ENCODE results near the gene PLD2. TPM values are rescaled to one million over a fixed set of nuclear protein-coding genes. Genes with fewer than 3 reads are reported as not detected.

Gene PLD2
- total RNA-seq, 4 donors from 2014 or later: 20.8 to 29.2 (median 24.3) TPM

DNA sequence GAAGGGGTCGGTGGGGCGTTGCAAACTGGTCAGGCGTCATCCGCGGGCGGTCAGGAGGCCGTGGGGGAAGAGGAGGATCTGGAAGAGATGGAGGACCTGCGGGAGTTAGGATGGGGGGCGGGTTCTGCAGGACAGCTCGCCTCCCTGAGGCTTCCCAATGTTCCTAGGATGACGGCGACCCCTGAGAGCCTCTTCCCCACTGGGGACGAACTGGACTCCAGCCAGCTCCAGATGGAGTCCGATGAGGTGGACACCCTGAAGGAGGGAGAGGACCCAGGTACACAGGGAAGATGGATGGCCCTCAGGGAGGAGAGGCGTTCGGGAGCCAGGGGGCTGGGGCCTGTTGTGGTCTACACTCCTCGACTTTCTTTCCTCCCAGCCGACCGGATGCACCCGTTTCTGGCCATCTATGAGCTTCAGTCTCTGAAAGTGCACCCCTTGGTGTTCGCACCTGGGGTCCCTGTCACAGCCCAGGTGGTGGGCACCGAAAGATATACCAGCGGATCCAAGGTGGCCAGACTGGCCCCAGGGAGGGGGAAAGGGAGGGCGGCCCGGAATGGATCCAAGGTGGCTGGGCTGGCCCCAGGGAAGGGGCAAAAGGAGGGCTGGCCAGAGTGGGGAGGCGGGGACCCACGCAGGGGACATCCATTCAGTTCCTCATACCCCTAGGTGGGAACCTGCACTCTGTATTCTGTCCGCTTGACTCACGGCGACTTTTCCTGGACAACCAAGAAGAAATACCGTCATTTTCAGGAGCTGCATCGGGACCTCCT is 839 bp downstream of the PLD2 start:
- ATAC-seq (ENCODE audit: low FRiP score) (peak; percentile 5), DNase-seq (ENCODE audit: low spot score) (no peak)
- TF ChIP-seq, protein P1, sequence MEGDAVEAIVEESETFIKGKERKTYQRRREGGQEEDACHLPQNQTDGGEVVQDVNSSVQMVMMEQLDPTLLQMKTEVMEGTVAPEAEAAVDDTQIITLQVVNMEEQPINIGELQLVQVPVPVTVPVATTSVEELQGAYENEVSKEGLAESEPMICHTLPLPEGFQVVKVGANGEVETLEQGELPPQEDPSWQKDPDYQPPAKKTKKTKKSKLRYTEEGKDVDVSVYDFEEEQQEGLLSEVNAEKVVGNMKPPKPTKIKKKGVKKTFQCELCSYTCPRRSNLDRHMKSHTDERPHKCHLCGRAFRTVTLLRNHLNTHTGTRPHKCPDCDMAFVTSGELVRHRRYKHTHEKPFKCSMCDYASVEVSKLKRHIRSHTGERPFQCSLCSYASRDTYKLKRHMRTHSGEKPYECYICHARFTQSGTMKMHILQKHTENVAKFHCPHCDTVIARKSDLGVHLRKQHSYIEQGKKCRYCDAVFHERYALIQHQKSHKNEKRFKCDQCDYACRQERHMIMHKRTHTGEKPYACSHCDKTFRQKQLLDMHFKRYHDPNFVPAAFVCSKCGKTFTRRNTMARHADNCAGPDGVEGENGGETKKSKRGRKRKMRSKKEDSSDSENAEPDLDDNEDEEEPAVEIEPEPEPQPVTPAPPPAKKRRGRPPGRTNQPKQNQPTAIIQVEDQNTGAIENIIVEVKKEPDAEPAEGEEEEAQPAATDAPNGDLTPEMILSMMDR (IDR thresholded peaks at IDR 0.05): no peak

- DNase-seq (ENCODE audit: low spot score) (no peak), ATAC-seq (ENCODE audit: low FRiP score) (no peak)
- TF ChIP-seq, protein P1 (IDR thresholded peaks at IDR 0.05): no peak
These were observed 1.4 kb downstream of the PLD2 start for GRCh38 chr17:4808378-4808767.

DNA sequence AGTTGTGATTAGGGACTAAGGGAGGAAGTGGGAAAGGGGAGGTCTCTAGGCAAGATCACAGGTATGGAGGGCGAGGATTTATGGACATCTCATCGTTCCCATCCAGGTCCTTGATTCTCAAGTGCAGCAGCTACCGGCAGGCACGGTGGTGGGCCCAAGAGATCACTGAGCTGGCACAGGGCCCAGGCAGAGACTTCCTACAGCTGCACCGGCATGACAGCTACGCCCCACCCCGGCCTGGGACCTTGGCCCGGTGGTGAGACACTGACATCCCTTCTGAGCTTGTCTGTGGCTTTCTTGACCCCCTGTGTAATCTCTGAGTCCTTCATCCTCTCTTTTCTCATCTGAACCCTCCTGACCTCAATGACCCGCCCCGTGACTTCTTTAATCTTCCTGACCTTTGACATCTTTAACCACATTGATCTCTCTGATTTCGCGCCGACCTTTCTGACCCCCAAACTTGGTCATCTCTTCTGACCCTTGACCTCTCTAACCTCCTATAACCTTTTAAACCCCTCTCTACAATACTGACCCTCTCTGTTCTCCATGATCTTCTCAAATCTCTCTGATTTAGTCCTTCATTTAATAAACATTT is 3.8 kb downstream of the PLD2 start:
- ATAC-seq (ENCODE audit: low FRiP score): no peak
- DNase-seq (ENCODE audit: low spot score): no peak
- TF ChIP-seq, protein P1 (IDR thresholded peaks at IDR 0.05): no peak

GRCh38 chr17:4811471-4811870 is 4.5 kb downstream of the PLD2 start:
- ATAC-seq (ENCODE audit: low FRiP score) (no peak), DNase-seq (ENCODE audit: low spot score) (no peak)
- TF ChIP-seq, protein P1 (IDR thresholded peaks at IDR 0.05): no peak

GRCh38 chr17:4812690-4813089 is 5.7 kb downstream of the PLD2 start:
- ATAC-seq (ENCODE audit: low FRiP score) (no peak), DNase-seq (ENCODE audit: low spot score) (no peak)
- TF ChIP-seq, protein P1 (IDR thresholded peaks at IDR 0.05): no peak

DNA sequence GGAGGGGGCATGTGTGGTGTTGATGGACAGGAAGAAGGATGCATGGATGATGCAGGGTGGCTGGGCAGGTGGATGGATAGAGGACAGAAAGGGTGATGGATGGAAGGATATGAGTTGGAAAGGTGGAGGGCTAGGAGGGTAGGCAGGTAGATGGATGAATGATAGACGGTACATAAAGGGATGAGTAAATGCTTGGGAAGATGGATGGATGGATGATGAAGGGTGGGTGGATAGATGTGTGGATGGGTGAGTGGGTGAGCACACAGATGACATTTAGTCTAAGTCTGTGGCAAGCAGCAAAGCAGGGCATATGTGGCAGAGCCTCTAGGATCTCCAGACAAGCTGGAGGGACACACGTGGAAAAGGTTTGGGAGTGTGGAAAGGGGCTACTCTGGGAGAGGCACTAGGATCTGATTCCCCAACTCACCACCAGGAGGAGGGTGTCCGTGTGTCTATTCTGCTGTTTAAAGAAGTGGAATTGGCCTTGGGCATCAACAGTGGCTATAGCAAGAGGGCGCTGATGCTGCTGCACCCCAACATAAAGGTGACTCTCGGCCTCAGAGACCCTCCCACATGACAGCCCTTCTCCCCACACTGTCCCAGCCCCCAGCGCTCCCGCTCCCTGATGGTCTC is 8.2 kb downstream of the PLD2 start:
- no peak for ATAC-seq (ENCODE audit: low FRiP score)
- TF ChIP-seq, protein P1 (IDR thresholded peaks at IDR 0.05): no peak

More for the DNA sequence above, 8.2 kb downstream of the PLD2 start:
- no peak for DNase-seq (ENCODE audit: low spot score)

All from omental fat pad (tissue), 4 donors.